Posterior vena cava (tissue), 2 donors: ENCODE results near the gene ZNF346. TPM values are rescaled to one million over a fixed set of nuclear protein-coding genes. Genes with fewer than 3 reads are reported as not detected.
A peak's percentile ranks its signal among the peaks of the same experiment; 100 is the strongest.
"Not testable (repeated sequence)": the region's sequence is repeated elsewhere in the genome, so short reads cannot be mapped to it uniquely, and the experiment has no call there.

Experiments
- DNase-seq: peaks from one replicate; pipeline ENCODE4 v3.0.0-alpha.2; 2020; ENCODE audit warnings: low spot score
- intact Hi-C, 2 donors: fragments of 100-400 bp; cut with DNase I; formaldehyde crosslinking; loops; one replicate each; pipeline versions ENCODE4 v1.14.1 to v1.14.2; 2022 to 2023
- total RNA-seq, 2 donors: library from RNA; stranded (reverse); fragmentation: NEBNext Ultra II Directional; extraction: Animal tissue kit (Norgen Biotek cat#: 25700); gene quantifications; one replicate each; pipeline ENCODE4 v1.2.1, GENCODE V29; 2021
- donor health status: DM: yes; HTN: yes; CAD: no.
- donor health status: DM: yes; HTN: yes; CAD: no.

Gene ZNF346
- total RNA-seq, 2 donors from 2014 or later, result 11.6 to 12.5 TPM

DNA sequence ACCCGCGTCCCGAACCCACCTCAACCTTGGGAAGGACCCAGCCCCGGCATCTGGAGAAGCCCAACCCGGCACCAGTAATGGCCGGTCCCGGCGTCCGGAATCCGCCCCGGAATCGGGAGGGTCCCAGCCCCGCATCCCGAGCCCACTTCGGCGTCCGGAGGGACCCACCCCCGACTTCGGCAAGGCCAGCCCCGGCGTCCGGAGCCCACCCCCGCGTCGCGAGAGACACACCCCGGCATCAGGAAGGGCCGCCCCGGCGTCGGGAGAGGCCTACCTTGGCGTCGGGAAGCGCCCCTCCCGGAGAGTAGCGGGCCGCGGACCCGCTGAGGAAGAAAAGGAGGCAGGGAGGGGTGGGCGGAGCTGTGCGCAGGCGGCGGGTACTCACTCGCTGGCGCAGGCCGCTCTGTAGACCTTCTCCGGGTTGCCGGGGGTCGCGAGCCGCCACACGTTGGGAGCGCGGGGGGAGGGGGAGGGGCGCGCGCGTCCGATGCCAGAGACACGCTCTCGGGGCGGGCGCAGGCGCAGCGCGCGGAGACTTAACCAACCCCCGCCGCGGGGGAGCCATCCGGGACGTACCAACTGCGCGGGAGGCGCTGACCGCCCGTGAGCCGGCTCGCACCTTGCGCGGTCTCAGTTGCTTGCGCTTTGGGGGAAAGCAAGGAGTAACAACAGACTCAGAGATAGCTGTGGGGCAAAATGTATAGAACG lies 16.1 kb upstream of the ZNF346 start, which contains the start of gene UIMC1:
UIMC1 (minus strand) TSS at position 515 of the 708 bp plus-strand sequence. CDS start 24,164 bp downstream, outside the sequence.
- intact Hi-C loops, result no loop called here
- DNase-seq, result peak; percentile 96

DNA sequence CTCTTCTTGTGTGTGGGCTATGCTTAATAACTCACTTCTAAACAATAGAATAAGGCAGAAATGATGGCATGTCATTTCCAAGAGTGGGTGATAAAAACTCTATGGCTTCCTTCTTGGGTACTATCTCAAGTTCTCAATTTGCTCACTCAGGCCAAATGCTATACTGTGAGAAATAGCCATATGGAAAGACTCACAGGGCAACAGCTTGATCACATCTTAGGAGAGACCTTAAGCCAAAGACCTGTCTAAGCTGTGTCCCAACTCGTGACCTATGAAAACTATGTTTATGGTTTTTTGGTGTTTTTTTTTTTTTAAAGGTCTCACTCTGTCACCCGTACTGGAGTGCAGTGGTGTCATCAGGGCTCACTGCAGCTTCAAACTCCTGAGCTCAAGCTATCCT lies 13.8 kb upstream of the ZNF346 start:
- no peak for DNase-seq
- intact Hi-C loops, result no loop called here

DNA sequence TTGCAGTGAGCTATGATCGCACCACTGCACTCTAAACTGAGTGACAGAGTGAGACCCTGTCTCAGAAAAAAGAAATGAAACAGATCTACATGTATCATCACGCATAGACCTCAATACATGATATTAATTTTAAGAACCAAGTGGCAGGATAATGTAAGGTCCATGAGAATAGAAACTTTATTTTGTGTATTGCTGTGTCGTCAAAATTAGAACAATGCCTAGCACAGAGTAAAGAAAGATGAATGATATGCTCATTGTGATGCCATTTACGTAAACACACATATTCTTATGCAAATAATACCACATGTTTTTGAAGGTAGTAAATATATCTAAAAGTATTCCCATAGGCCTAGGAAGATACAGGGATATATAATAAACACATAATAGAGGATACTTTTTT lies 12.3 kb upstream of the ZNF346 start:
- intact Hi-C loops, result no loop called here
- no peak for DNase-seq

DNA sequence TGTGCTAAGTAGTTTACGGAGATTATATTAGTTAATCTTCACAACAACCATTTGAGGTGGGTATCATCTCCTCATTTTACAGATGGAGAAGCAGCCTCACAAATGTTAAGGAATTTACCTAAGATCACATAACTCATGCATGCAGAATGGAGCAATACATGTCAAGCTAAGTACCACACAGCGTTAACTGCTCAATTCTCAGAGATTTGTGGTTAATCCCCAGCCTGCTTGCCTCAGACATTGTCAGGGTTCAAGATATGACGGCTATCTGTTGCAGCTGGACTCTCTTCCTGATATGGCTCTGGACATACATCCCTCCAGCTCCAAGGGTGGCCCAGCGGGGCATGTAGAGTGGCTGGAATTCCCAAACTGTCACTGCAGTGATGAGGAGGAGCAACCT lies 7.3 kb upstream of the ZNF346 start:
- intact Hi-C loops, result no loop called here

DNA sequence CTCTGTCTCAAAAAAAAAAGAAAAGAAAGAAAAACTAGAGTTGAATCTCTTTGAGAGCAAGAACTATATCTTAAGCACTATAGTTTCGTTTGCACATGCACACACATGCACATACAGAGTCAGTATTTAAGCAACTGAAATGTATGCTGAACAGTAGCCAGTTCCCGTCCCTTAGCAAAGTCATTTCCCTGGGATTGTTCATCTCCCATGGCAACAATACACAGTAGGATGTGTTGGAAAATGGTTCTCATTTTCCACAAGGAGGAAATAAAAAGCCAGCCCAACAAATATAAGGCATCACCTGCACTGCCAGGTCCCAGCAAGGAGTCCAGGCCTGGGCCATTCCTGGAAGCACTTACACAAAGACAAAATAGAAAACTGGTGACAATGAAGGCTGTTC lies 4.2 kb upstream of the ZNF346 start:
- DNase-seq, result no peak
- intact Hi-C loops, result no loop called here

More for the DNA sequence above, 7.3 kb upstream of the ZNF346 start:
- DNase-seq, result no peak

DNA sequence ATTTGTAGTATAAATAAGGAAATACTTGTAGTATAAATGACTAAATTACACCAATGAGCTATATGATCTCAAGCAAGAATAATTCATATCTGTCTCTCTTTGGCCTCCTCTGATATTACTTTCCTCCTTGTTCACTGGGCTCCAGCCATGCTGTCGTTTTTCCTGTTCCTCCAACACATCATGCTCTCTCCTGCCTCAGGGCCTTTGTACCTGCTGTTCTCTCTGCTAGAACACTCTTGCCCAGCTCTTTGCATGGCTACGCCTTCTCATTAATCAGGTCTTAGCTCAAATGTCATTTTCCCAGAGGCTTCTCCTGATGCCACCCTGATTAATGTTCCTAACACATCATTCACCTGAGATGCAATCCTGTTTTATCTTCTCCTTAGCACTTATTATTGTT lies 2.5 kb upstream of the ZNF346 start:
- DNase-seq, result no peak

DNA sequence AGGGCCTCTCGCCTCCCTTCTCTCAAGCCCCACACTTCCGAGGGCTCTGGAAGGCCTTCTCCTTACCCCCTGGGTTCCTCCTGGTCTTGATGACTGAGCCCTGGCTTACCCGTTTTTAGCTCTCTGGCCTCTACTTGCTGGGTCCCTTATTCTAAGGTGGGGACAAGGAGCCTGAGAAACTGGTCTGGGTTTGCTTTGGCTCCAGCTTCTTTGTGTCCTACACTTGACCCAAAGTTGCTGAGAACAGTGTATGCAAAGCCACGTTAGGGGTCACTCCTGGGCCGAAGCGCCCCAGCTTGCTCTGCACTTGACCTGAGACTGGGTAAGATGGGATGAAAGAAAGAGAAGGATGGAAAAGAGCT lies 788 bp downstream of the ZNF346 start:
- intact Hi-C loops, result no loop called here
- no peak for DNase-seq

More for the DNA sequence above, 2.5 kb upstream of the ZNF346 start:
- intact Hi-C loops, result no loop called here

DNA sequence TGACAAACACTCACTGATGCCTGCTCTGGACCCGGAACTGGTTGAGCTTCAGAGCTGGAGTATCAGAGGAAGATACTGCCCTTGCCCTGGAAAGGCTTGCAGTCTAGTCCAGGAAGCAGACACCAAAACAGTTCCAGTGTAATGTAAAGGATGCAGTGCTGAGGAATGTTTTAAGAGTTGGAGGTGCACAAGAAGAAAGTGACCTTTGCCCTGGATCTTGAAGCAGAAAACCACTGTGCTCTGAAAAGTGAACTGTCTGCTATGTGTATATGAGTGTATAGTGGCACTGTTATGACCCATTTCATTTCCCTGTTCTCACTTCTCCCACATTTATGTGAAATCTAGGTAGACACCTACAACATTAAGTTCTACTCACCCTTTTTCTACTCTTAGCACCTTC lies 2.1 kb downstream of the ZNF346 start:
- no peak for DNase-seq
- intact Hi-C loops, result no loop called here

DNA sequence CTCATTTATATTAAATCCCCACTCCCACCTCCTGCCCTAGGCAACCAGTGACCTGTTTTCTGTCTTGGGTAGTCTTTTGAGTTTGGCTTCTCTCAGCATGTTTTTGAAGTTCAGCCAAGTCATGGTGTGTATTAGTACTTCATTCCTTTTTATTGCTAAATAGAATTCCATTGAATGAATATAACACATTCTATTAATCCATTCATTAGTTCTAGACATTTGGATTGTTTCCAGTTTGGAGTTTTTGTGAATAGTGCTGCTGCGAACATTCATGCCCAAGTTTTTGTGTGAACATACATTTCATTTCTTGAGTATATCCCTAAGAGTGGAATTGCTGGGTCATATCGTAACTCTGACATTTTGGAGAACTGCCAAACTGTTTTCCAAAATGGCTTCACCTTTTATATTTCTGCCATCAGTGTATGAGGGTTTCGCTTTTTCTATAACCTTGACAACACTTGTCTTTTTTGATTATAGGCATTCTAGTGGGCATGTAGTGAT lies 2.7 kb downstream of the ZNF346 start:
- intact Hi-C loops, result no loop called here

DNA sequence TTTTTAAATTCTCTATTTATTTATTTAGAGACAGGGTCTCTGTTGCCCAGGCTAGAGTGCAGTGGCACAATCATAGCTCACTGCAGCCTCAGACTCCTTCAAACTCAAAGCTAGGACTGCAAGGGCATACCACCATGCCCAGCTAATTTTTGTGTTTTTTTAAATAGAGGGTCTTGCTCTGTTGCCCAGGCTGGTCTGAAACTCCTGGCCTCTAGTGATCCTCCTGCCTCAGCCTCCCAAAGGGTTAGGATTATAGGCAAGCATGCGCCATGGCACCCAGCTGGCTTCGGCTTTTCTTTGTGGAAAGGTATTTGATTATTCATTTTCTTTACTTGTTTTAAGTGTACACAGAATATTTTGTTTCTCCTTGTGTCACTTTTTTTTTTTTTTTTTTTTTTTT lies 5.2 kb downstream of the ZNF346 start:
- DNase-seq, result no peak
- intact Hi-C loops, result no loop called here

More for the DNA sequence above, 2.7 kb downstream of the ZNF346 start:
- no peak for DNase-seq

DNA sequence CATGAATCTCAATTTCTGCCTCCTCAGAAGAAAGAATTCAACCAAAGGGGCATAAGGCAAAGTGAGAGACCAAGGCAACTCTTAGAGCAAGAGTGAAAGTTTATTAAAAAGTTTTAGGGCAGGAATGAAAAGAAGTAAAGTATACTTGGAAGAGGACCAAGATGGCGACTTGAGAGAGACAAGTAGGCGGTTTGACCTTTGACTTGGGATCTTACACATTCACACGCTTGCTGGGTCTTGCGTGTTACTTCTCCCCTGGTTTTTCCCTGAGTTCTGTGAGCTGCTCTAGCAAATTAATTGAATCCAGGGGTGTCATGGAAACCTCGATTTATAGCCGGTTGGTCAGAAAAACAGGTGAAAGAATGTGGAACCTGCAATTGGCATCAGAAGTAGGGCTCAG lies 7.0 kb downstream of the ZNF346 start:
- intact Hi-C loops, result no loop called here
- DNase-seq, result no peak

DNA sequence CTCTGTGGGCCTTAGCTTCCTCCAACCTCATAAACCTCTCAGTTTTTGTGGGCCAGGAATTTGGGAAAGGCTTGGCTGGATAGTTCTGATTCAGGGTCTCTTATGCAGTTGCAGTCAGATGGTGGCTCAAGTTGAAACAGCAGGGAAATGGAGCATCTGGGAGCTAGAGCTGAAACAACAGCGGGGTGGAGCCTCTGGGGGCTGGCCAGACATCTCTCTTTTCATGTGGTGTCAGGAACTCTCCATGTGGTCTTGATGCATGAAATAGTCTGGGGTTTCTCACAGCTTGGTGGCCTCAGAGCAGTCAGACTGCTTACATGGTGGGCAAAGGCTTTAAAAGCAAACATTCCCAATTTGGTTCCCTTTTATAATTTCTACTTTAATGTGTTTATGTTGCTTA lies 13.5 kb downstream of the ZNF346 start:
- peak; percentile 20 for DNase-seq

DNA sequence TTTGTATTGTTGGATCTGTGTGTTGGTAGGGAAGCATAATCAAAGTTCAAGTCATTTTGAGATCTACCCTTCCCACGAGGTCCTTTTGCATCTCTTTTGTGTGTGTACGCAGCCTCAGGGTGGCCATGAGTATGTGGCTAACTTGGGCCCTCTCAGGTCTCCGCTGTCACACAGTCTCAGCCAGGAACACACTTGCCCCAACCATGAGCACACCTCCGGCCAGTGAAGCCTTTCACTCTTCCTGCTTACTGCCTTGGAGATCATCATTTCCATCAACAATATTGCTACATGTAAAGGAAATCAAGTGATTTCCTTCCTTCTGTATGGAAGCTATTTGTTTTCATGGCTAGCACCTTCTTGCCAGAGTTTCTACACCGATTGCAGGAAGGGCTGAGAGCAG lies 13.9 kb downstream of the ZNF346 start:
- intact Hi-C loops, result no loop called here

More for the DNA sequence above, 13.5 kb downstream of the ZNF346 start:
- intact Hi-C loops, result no loop called here

DNA sequence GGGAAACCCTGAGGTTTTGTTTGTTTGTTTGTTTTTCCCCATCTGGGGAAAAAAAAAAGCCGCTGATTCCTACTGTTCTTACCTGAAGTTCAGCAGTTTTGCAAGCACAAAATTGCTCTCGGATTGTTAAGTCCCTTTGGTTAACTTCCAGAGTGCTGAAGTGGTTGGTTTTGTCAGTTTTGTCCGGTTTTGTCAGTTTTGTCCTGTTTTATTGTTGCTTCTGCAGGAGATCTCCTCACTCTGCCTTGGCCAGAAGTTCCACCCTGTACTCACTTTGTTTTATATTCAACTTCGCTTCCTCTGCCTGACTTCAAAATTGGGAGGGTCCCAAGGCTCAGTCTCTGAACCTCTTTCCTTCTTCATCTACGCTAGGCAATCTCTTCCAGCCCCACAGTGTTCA lies 14.4 kb downstream of the ZNF346 start:
- DNase-seq, result no peak

More for the DNA sequence above, 13.9 kb downstream of the ZNF346 start:
- peak; percentile 53 for DNase-seq

DNA sequence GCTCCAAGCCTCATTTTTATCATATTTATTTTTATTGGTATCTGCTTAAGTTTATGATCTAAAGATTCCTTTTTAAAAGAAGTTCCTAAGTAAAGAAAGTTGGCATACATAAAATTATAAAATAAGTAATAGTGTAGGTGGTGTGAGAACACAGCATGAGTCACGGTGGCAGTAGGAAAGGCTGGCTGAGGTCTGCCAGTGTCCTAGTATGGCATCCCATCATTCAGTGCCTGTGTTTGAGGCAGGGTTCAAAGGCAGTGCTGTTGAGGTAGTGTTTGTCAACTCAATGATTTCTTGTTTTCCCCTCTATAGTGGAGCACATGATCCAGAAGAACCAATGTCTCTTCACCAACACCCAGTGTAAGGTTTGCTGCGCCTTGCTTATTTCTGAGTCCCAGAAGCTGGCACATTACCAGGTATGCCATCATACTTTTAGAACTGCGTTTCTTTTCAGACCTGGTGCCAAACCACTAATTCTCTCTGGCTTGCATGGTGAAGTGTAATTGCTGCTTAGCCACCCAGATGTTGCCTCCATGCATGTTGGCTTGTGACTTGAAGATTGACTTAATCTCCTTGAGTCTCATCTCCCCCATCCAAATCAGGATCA lies 18.4 kb downstream of the ZNF346 start:
- intact Hi-C loops, result no loop called here
- peak; percentile 10 for DNase-seq

More for the DNA sequence above, 14.4 kb downstream of the ZNF346 start:
- intact Hi-C loops, result no loop called here

DNA sequence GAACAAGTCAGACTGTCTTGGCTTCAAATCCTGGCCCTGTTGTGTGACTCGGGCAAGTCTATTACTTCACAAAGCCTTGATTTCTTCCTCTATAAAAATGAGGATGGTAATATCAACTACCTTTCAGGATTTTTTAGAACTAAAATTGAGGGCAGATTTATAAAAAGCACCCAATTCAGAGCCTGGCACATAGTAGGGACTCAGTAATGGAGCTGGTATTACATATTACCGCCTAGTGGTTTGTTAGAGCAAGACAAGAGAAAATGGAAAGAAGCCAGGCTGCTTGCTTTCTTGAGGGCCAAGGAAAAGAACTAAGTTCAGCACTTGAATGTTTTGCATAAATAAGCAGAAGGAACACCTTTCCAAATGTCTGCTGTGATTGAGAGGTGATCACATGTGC lies 19.4 kb downstream of the ZNF346 start:
- DNase-seq, result no peak
- intact Hi-C loops, result no loop called here

DNA sequence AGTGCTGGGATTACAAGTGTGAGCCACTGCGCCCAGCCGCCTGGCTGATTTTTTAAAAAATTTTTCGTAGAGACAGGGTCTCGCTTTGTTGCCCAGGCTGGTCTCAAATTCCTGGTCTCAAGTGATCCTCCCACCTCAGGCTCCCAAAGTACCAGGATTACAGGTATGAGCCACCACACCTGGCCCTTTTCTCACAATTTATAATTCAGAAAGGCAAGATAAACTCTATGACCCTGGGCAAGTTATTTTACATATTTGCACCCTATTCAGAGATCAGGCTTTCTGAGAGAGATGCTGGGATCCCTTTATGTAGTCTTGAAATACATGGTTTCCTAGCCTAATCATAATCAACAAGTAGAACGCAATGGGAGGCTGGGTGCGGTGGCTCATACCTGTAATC lies 20.6 kb downstream of the ZNF346 start:
- intact Hi-C loops, result no loop called here
- peak; percentile 44 for DNase-seq

DNA sequence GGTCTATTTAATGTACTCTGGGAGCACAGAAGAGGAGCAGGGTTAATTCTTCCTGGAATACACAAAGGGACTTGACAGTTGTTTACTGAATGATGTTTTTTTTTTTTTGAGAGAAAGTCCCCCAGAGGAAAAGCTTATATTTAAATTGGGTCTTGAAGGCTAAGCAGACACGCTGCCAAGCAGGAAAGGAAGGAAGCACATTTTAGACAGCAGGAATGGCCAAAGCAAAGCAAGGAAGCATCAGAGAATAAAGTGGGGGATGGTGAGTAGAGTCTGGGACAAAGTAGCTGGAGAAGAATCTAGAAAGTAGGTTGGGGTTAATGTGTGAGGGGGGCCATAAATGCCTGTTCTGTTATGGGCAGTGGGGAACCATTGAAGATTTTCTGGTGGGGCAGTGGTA lies 21.5 kb downstream of the ZNF346 start:
- DNase-seq, result no peak
- intact Hi-C loops, result no loop called here

DNA sequence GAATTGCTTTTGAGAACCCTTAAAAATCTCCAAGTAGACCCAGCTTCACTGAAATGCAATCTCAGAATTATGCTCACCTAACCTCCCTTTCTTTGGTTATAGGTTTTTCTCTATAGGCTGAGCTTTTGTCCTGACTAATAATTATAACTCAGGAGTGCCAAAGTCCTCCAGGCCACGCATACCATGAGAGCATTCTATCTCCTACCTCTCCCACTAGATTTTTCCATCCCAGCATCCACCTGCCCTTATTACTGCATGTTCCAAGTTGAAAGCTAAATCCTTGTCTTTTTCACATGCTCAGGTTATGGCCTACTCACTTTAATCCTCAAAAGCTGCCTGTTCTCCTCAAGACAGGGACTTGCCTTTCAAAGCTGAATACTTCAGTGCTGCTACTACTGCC lies 22.1 kb downstream of the ZNF346 start:
- peak; percentile 2 for DNase-seq
- intact Hi-C loops, result no loop called here

DNA sequence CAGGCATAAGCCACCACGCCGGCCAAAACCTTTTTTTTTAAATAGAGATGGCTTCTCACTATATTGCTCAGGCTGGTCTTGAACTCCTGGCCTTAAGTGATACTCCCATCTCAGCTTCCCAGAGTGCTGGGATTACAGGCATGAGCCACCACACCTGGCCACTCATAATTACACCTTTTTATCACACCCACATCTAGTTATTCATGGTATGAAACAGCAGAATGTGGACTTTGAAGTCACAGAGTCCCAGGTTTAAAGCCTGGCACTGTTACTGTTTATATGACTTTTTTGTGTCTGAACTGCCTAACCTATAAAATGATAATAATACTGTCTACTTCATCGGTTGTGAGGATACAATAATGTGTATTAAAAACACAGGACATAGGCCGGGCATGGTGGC lies 23.1 kb downstream of the ZNF346 start:
- intact Hi-C loops, result no loop called here
- peak; percentile 9 for DNase-seq

DNA sequence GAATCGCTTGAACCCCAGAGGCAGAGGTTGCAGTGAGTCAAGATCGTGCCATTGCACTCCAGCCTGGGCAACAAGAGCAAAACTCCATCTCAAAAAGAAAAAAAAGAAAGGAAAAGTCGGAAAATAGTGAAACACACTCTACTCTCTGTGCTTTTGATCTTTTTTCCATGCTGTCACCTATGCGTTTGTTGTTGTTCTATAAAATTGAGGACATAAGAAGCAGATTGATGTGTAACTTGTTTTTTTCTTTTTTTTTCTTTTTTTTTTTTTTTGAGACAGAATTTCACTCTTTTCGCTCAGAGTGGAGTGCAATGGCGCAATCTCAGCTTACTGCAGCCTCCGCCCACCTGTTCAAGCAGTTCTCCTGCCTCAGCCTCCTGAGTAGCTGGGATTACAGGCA lies 26.0 kb downstream of the ZNF346 start:
- peak; percentile 2 for DNase-seq
- intact Hi-C loops, result not testable (repeated sequence)
